HL-60/S4 treated with retinoic acid at 250 ng/mL for 4 days and 3 days (cell line): ENCODE measurements around the gene RAB3D.

Source experiments
- in situ Hi-C: fragments of 300-500 bp; cut with MboI; formaldehyde crosslinking; loops from 2 replicates; pipeline ENCODE4 v1.7.0; 2022; ENCODE audit warnings: low sequenced_read_pairs

RAB3D gene

DNA sequence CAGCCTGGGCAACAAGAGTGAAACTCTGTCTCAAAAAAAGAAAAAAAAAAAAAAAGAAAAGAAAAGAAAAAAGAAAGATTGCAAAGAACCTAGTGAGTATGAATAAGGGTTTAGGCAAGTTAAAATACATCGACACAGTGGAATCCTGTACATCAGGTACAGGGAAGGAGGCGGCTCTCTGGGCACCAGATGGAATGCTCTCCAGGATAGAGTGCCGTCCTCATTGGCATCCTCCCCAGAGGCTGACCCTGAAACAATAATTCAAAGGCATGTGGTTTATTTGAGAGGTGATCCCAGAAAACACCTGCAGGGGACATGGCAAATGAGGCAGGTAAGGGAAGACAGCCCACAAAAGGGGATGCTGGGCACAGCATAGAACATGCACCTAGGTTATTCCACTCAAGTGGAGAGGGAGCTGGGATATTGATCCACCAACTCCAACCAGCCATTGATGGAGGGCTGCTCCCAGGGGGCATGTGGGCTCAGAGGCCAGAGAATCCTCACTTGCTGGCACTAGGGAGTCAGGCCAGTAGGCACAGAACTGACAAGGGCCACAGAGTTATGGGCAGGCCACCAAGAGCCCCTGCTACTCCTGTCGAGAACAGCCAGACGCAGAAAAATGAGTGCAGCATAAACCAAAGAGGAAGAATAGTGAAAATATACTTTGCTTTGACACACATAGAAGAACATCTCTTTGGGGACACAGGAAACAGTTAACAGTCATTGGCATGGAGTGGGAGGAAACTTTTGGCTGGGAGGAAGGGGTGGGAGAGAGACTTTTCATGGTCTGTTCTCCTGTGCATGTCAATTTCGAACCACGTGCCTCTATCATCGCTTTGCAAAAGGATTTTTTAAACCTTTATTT lies 39.3 kb downstream of the RAB3D start:
- in situ Hi-C loops, result loop anchor here (10.0 kb wide), 1 partner anchor 145 kb away; no protein-coding TSS in a partner anchor

GRCh38 chr19:11296264-11296663 lies 43.2 kb downstream of the RAB3D start:
- in situ Hi-C loops, result loop anchor here (10.0 kb wide), 1 partner anchor 149 kb away; no protein-coding TSS in a partner anchor

DNA sequence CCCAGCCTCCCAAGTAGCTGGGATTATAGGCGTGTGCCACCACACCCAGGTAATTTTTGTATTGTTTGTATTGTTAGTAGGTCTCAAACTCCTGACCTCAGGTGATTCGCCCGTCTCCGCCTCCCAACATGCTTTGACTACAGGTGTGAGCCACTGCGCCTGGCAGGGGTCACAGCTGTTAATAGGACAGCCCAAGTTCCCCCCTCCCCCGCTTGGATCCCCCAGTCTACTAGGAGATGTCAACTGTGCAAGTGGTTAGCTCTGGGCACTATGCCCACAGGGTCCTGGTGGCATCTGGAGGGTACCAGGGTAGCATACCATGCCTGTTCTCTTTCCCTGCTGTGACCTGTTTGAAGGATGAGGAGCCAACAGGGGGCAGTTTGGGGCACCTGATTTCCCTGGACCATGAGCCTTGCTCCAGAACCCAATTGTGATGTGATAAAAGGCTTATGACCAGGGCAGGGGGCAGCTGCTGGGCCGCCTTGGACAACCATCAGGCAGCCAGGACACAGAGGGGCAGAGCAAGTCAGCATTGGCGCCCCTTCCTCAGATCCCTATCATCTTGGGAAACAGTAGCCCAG lies 43.7 kb downstream of the RAB3D start, which contains the start of gene TSPAN16:
TSS of gene TSPAN16 (plus strand) at position 496 of the 581 bp plus-strand sequence. CDS start 138 bp downstream, outside the sequence.
- in situ Hi-C loops, result loop anchor here (10.0 kb wide), 1 partner anchor 149 kb away; no protein-coding TSS in a partner anchor

- in situ Hi-C loops, result loop anchor here (10.0 kb wide), 1 partner anchor 150 kb away; no protein-coding TSS in a partner anchor
Measured at GRCh38 chr19:11295180-11295579, 44.3 kb downstream of the RAB3D start.

GRCh38 chr19:11293433-11294389 lies 45.7 kb downstream of the RAB3D start:
- in situ Hi-C loops, result loop anchor here (10.0 kb wide), 1 partner anchor 151 kb away; no protein-coding TSS in a partner anchor

DNA sequence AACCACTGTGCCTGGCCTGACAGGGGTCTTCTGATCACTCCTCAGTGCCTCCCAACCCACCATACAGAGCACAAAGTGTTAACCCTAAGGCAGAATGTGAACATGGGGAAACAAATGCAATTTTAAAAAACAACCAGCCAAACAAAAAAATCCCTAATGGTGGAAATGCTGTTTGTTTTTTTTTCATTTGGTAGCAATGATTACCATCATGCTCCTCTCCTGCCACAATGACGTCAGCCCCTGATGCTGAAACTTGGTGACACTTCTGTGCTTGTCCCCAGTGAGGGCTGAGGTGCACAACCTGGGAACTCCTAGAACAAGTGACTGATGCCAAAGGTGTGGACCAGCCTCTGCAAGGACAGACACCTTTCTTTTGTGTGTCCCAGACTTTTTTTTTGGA lies 47.5 kb downstream of the RAB3D start:
- in situ Hi-C loops, result loop anchor here (10.0 kb wide), 1 partner anchor 153 kb away; no protein-coding TSS in a partner anchor

- in situ Hi-C loops, result loop anchor here (10.0 kb wide), 1 partner anchor 153 kb away; no protein-coding TSS in a partner anchor
Measured at GRCh38 chr19:11291415-11291814, 48.0 kb downstream of the RAB3D start.

GRCh38 chr19:11290256-11290655 lies 49.2 kb downstream of the RAB3D start:
- in situ Hi-C loops, result loop anchor here (10.0 kb wide), 1 partner anchor 155 kb away; no protein-coding TSS in a partner anchor

DNA sequence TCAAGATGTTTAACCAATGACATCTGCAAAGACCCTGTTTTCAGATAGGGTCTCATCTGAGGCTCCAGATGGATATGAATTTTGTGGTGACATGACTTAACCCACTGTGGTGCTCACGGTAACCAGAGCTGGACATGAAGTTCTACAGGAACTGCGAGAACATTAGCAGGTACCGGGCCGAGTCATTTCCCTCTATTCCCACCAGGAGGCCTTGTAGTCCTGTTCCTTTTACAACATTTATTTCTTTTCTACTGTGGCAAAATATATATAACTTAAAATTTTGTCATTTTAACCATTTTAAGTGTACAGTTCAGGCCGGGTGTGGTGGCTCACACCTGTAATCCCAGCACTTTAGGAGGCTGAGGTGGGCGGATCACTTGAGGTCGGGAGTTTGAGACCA lies 51.1 kb downstream of the RAB3D start:
- in situ Hi-C loops, result no loop called here

- in situ Hi-C loops, result no loop called here
Measured at GRCh38 chr19:11286312-11286974, 53.0 kb downstream of the RAB3D start.

DNA sequence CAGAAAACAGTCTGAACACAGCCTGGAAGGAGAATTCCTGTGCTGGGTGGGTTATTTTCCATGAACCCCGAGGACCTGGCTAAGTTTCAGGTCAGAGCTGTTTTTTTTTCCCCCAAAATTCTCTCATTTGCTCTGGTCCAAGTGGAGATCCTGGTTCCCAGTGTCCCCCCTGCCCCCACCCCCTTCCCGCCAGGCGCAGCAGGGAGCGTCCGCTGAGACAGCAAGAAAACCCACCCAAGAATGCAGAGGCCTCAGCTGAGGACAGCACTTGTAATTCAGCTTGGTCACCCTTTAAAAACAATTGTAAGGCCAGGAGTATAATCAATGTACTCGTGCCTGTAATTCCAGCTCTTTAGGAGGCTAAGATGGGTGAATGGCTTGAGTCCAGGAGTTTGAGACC lies 54.9 kb downstream of the RAB3D start:
- in situ Hi-C loops, result no loop called here

- in situ Hi-C loops, result no loop called here
Measured at GRCh38 chr19:11281356-11282049, 58.0 kb downstream of the RAB3D start.

DNA sequence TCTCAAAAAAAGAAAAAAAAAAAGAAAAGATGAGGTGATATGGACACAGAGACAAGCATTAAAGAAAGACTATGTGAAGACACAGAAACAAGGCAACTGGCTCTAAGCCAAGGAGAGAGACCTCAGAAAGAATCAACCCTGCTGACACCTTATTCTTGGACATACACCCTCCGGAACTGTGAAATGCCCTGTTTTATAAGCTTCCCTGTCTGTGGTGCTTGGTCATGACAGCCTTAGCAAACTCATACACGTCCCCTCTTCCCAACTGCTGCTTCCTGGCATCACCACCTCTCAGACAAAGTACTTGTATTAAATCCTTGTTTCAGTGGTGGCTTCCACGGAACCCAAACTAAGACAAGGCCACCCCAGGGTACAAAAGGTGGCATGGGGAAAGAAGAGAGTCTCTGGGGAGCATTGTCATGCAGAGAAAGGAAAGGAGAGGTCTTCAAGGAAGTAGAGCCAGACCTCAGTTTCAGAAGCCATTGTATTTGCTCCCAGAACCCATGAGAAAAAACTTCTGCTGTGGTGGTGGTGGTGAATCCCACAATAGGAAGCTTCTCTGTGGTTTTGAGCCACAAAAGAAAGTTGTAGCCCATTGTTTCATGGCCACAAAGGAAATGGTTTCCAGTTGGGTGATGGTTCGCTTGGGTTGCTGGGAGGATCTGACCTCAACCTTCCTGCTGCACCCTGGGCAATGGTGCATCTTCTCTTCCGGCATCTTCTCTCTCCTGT lies 59.8 kb downstream of the RAB3D start:
- in situ Hi-C loops, result no loop called here

DNA sequence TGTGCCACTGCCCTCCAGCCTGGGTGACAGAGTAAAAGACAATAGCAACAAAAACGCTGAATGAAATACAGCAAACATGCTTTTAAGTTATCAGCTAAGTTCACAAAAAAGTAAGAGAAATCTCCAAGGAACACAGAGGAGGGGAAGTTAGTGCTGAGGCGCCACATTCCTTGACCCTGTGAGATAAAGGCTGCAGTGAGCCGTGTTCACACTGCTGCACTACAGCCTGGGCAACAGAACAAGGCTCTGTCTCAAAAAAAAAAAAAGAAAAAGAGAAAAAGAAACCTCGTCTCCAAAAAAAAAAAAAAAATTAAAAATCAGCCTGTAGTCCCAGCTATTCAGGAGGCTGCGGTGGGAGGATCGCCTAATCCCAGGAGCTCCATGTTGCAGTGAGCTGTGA lies 60.8 kb downstream of the RAB3D start:
- in situ Hi-C loops, result no loop called here

GRCh38 chr19:11274533-11275086 lies 64.8 kb downstream of the RAB3D start:
- in situ Hi-C loops, result no loop called here

- in situ Hi-C loops, result no loop called here
Measured at GRCh38 chr19:11273989-11274388, 65.5 kb downstream of the RAB3D start.

DNA sequence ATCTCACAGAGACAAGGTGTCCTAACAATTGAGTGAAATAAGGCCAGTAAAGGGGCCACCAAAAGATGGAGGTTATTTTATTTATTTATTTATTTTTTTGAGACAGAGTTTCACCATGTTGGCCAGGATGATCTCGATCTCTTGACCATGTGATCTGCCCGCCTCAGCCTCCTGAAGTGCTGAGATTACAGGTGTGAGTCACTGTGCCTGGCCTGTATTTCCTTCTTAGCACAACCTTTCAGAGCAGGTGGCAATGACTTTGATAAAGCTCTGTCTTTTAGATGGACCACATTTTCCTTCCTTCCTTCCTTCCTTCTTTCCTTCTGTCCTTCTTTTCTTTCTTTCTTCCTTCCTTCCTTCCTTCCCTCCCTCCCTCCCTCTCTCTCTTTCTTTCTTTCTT lies 66.2 kb downstream of the RAB3D start:
- in situ Hi-C loops, result no loop called here
